HG02938 (cell line): ENCODE results near the gene ROBO1.

Source experiments
- ATAC-seq: cut with Tn5 transposase; IDR thresholded peaks from one replicate; pipeline ENCODE4 v1.9.1; 2021; ENCODE audit warnings: mild to moderate bottlenecking, moderate library complexity; ENCODE audit not compliant: unreplicated experiment

ROBO1 gene

GRCh38 chr3:79478620-79479019 lies 289.2 kb downstream of the ROBO1 start:
- no peak for ATAC-seq

- ATAC-seq = no peak
Observed at GRCh38 chr3:79477242-79477641, 290.6 kb downstream of the ROBO1 start.

- no peak for ATAC-seq
Observed at GRCh38 chr3:79473993-79474392, 293.8 kb downstream of the ROBO1 start.

- no peak for ATAC-seq
Observed at GRCh38 chr3:79467721-79468120, 300.1 kb downstream of the ROBO1 start.

GRCh38 chr3:79461129-79461792 lies 306.5 kb downstream of the ROBO1 start:
- ATAC-seq = no peak

- no peak for ATAC-seq
Observed at GRCh38 chr3:79453600-79453999, 314.2 kb downstream of the ROBO1 start.

- no peak for ATAC-seq
Observed at GRCh38 chr3:79436387-79436786, 331.4 kb downstream of the ROBO1 start.

GRCh38 chr3:79427081-79427480 lies 340.7 kb downstream of the ROBO1 start:
- ATAC-seq = no peak

GRCh38 chr3:79424811-79425210 lies 343.0 kb downstream of the ROBO1 start:
- no peak for ATAC-seq

- no peak for ATAC-seq
Observed at GRCh38 chr3:79423417-79423816, 344.4 kb downstream of the ROBO1 start.

- no peak for ATAC-seq
Observed at GRCh38 chr3:79421273-79421672, 346.5 kb downstream of the ROBO1 start.

GRCh38 chr3:79418855-79419621 lies 348.8 kb downstream of the ROBO1 start:
- ATAC-seq = no peak

- no peak for ATAC-seq
Observed at GRCh38 chr3:79415356-79415755, 352.4 kb downstream of the ROBO1 start.

GRCh38 chr3:79414806-79415205 lies 353.0 kb downstream of the ROBO1 start:
- ATAC-seq = no peak

GRCh38 chr3:79414035-79414434 lies 353.8 kb downstream of the ROBO1 start:
- ATAC-seq = no peak

GRCh38 chr3:79412537-79412936 lies 355.3 kb downstream of the ROBO1 start:
- ATAC-seq = no peak

GRCh38 chr3:79410617-79411016 lies 357.2 kb downstream of the ROBO1 start:
- no peak for ATAC-seq

- ATAC-seq = no peak
Observed at GRCh38 chr3:79410136-79410535, 357.7 kb downstream of the ROBO1 start.

GRCh38 chr3:79406175-79406574 lies 361.6 kb downstream of the ROBO1 start:
- ATAC-seq = no peak

GRCh38 chr3:79405183-79405582 lies 362.6 kb downstream of the ROBO1 start:
- no peak for ATAC-seq

GRCh38 chr3:79396595-79396994 lies 371.2 kb downstream of the ROBO1 start:
- ATAC-seq = no peak

- ATAC-seq = no peak
Observed at GRCh38 chr3:79392479-79392878, 375.3 kb downstream of the ROBO1 start.

GRCh38 chr3:79390352-79390751 lies 377.4 kb downstream of the ROBO1 start:
- no peak for ATAC-seq
